Measurements from ENCODE around the gene ARRDC4.

- TF ChIP-seq CTCF (IDR thresholded peaks at IDR 0.05; ENCODE audit: poor library complexity, severe bottlenecking) (no peak), REST (IDR thresholded peaks at IDR 0.05; ENCODE audit: borderline replicate concordance) (no peak), POLR2AphosphoS5 (IDR thresholded peaks at IDR 0.05) (no peak), EZH2 (IDR thresholded peaks at IDR 0.05; ENCODE audit: borderline replicate concordance, insufficient read depth, low read length, poor library complexity, severe bottlenecking) (no peak), SMC3 (conservative IDR thresholded peaks at IDR 0.05; ENCODE audit: poor library complexity) (no peak), RAD21 (conservative IDR thresholded peaks at IDR 0.05) (no peak), EP300 (conservative IDR thresholded peaks at IDR 0.05; ENCODE audit: poor library complexity, severe bottlenecking) (no peak), MXI1 (conservative IDR thresholded peaks at IDR 0.05; ENCODE audit: poor library complexity, severe bottlenecking) (no peak)
Observed at GRCh38 chr15:97955529-97955928, 5.0 kb upstream of the ARRDC4 start.
